ENCODE data around the gene LRRIQ3.

GRCh38 chr1:74057719-74058118, 140.3 kb downstream of the LRRIQ3 start:
- TF ChIP-seq CTCF (IDR thresholded peaks at IDR 0.05) (no peak), POLR2A (IDR thresholded peaks at IDR 0.05) (no peak)
